NCI-H1436 treated with DMSO at 0.1 percent for 48 hours (cell line): ENCODE results near the gene PPP1R7.

Experiments
- DNase-seq: peaks from one replicate; lab custom pipeline; 2025; lab: John Stamatoyannopoulos, UW

The PPP1R7 gene

GRCh38 chr2:241121008-241121407 is 29.3 kb upstream of the PPP1R7 start:
- DNase-seq = no peak

GRCh38 chr2:241122376-241123002 is 27.8 kb upstream of the PPP1R7 start:
- DNase-seq = no peak

GRCh38 chr2:241123816-241124536 is 26.3 kb upstream of the PPP1R7 start:
- DNase-seq = no peak

- DNase-seq = no peak
Observed at GRCh38 chr2:241125626-241126025, 24.6 kb upstream of the PPP1R7 start.

- DNase-seq = no peak
Observed at GRCh38 chr2:241126201-241126611, 24.1 kb upstream of the PPP1R7 start.

GRCh38 chr2:241126771-241127202 is 23.5 kb upstream of the PPP1R7 start:
- no peak for DNase-seq

GRCh38 chr2:241128266-241128665 is 22.0 kb upstream of the PPP1R7 start:
- no peak for DNase-seq

- no peak for DNase-seq
Observed at GRCh38 chr2:241129086-241129871, 21.0 kb upstream of the PPP1R7 start.

GRCh38 chr2:241130316-241130715 is 20.0 kb upstream of the PPP1R7 start:
- no peak for DNase-seq

- no peak for DNase-seq
Observed at GRCh38 chr2:241131531-241131930, 18.7 kb upstream of the PPP1R7 start.

GRCh38 chr2:241132538-241133435 is 17.5 kb upstream of the PPP1R7 start:
- no peak for DNase-seq

GRCh38 chr2:241133436-241133820 is 16.8 kb upstream of the PPP1R7 start:
- DNase-seq = no peak

GRCh38 chr2:241134711-241135110 is 15.6 kb upstream of the PPP1R7 start:
- DNase-seq = no peak

GRCh38 chr2:241135737-241136136 is 14.5 kb upstream of the PPP1R7 start:
- no peak for DNase-seq

- no peak for DNase-seq
Observed at GRCh38 chr2:241136191-241136590, 14.1 kb upstream of the PPP1R7 start.

- no peak for DNase-seq
Observed at GRCh38 chr2:241136661-241137260, 13.5 kb upstream of the PPP1R7 start.

- no peak for DNase-seq
Observed at GRCh38 chr2:241137276-241138190, 12.7 kb upstream of the PPP1R7 start.

- DNase-seq = no peak
Observed at GRCh38 chr2:241138471-241138870, 11.8 kb upstream of the PPP1R7 start.

- DNase-seq = no peak
Observed at GRCh38 chr2:241139531-241140444, 10.5 kb upstream of the PPP1R7 start.
